HG02870 (cell line): ENCODE results near the gene MS4A12.
"Not testable (repeated sequence)": the region's sequence is repeated elsewhere in the genome, so short reads cannot be mapped to it uniquely, and the experiment has no call there.

Experiments used
- ATAC-seq: cut with Tn5 transposase; IDR thresholded peaks from one replicate; pipeline ENCODE4 v1.9.1; 2021; ENCODE audit warnings: mild to moderate bottlenecking, moderate library complexity; ENCODE audit not compliant: unreplicated experiment

MS4A12 gene

DNA sequence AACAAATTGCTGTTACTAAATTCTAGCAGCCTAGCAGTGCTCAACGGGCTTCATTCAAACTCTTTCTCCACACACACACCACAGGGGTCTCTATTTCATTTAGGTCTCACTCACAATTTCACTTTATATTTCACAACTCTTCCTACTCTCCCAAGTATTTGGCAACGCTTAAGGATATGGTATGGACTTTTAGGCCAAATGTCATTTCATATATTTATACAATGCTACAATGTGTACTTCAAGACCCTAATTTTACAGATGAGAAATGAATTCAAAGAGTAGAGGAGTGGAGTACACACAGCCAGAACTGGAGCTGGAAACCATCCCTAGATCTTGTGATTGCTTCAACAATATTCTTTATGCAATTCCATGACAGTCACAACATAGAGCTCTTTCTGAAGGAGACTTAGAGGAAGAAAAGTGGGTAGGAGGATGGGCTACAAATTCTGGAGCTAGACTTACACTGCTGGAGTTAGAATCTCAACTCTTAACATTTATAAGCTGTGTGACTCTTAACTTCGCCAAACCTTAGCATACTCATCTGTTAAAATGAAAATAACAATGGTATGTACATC, 20.2 kb downstream of the MS4A12 start:
- ATAC-seq = no peak

- ATAC-seq = no peak
Observed at GRCh38 chr11:60513496-60514460, 21.2 kb downstream of the MS4A12 start.

DNA sequence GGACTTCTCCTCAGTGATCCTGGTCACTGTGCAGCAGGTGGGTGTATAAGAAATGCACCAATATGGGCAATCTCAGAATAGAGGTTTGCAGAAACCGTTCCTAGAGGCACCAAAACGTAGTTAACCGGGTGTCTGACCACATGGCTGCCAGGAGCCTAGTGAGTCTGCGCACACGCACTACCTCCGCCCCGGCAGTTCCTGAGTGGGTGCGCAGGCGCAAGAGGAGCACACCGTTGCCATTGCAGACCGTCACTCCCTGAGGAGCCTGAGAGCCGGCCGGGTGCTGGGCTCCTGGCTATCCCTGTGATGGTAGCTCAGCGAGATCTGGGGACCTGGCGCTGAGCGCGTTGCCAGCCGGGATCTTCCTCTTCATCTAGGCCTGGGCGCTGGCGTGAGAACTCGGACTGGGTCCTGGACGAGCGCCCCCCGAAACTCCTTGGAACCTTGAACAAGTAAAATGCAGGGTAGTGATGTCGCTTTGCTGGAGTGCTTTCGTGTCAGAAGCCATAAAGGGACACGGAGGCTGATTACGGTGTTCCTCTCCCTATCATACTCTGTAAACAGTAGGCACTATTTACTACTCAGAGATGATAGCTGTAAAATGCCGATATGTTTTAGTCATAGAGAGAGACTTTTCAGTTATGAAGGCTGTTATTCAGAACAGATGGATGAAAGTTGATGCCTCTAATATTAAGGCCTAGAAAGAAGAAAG, 22.7 kb downstream of the MS4A12 start, which contains the start of gene MS4A13:
TSS of gene MS4A13 (plus strand) at position 249 of the 712 bp plus-strand sequence. CDS start 2,692 bp downstream, outside the sequence.
- no peak for ATAC-seq

GRCh38 chr11:60528465-60528864, 35.9 kb downstream of the MS4A12 start:
- no peak for ATAC-seq

GRCh38 chr11:60528934-60529333, 36.4 kb downstream of the MS4A12 start:
- ATAC-seq = peak; percentile 80

- ATAC-seq = no peak
Observed at GRCh38 chr11:60530454-60531100, 38.0 kb downstream of the MS4A12 start.

DNA sequence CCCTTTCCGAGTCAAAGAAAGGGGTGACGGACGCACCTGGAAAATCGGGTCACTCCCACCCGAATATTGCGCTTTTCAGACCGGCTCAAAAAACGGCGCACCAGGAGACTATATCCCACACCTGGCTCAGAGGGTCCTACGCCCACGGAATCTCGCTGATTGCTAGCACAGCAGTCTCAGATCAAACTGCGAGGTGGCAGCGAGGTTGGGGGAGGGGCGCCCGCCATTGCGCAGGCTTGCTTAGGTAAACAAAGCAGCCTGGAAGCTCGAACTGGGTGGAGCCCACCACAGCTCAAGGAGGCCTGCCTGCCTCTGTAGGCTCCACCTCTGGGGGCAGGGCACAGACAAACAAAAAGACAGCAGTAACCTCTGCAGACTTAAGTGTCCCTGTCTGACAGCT, 39.8 kb downstream of the MS4A12 start:
- ATAC-seq = not testable (repeated sequence)

DNA sequence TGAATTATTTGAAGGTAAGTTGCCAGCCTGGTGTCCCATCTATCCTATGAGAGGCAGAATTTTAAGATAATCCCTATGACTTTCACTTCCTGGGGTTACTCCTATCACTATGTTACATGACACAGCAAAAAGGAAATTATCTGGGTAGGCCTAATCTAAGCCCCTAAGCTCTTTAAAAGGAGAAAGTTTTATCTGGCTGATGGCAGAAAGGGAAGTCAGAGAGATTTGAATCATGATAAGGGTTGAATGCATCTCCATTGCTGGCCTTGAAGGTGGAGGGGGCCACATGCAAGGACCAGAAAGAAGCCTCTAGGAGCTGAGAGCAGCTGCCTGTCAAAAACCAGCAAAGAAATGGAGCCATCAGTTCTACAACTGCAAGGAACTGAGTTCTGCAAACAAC, 46.0 kb downstream of the MS4A12 start:
- ATAC-seq = not testable (repeated sequence)

GRCh38 chr11:60544077-60544476, 51.5 kb downstream of the MS4A12 start:
- no peak for ATAC-seq
